Lung (tissue), 12 donors: ENCODE data around the gene SLC52A3. TPM values are rescaled to one million over a fixed set of nuclear protein-coding genes. Genes with fewer than 3 reads are reported as not detected.

Source experiments
- ATAC-seq: fragments of 200-7000 bp; cut with Tn5 transposase; one replicate; pipeline ENCODE4 v1.9.1; 2020; ENCODE audit warnings: moderate number of reproducible peaks; ENCODE audit not compliant: insufficient read depth, low FRiP score
- DNase-seq, 3 donors: peaks; one replicate each; pipeline ENCODE4 v3.0.0-alpha.2; 2013 to 2017
- H3K27ac ChIP-seq, 2 donors: one replicate each; pipeline ENCODE4 v1.5.1; 2013; ENCODE audit warnings: mild to moderate bottlenecking in 2 of 2, moderate library complexity in 2 of 2, control low read depth in 1 of 2, inconsistent platforms in 1 of 2, low read depth in 1 of 2, low read length in 1 of 2
- H3K27me3 ChIP-seq, 3 donors: one replicate each; pipeline ENCODE4 v1.5.1; 2013; ENCODE audit warnings: low read length in 2 of 3; ENCODE audit not compliant: control insufficient read depth in 3 of 3, insufficient read depth in 3 of 3
- H3K36me3 ChIP-seq, 4 donors: one replicate each; pipeline ENCODE4 v1.5.1; 2013; ENCODE audit warnings: low read length in 4 of 4, mild to moderate bottlenecking in 1 of 4, moderate library complexity in 1 of 4; ENCODE audit not compliant: control insufficient read depth in 4 of 4, insufficient read depth in 4 of 4
- H3K4me1 ChIP-seq, 5 donors: one replicate each; pipeline ENCODE4 v1.5.1; 2013; ENCODE audit warnings: low read length in 5 of 5, mild to moderate bottlenecking in 2 of 5, moderate library complexity in 1 of 5; ENCODE audit not compliant: control insufficient read depth in 5 of 5, insufficient read depth in 5 of 5
- H3K4me3 ChIP-seq: one replicate; pipeline ENCODE4 v1.5.1; 2013; ENCODE audit warnings: mild to moderate bottlenecking, control low read depth, moderate library complexity
- H3K9ac ChIP-seq, 2 donors: one replicate each; pipeline ENCODE4 v1.5.1; 2013; ENCODE audit warnings: low read length in 2 of 2, control low read depth in 1 of 2; ENCODE audit not compliant: insufficient read depth in 1 of 2
- H3K9me3 ChIP-seq, 4 donors: one replicate each; pipeline ENCODE4 v1.5.1; 2013; ENCODE audit warnings: low read length in 3 of 4, mild to moderate bottlenecking in 1 of 4, moderate library complexity in 1 of 4; ENCODE audit not compliant: control insufficient read depth in 4 of 4, insufficient read depth in 3 of 4
- CTCF ChIP-seq: IDR thresholded peaks from 2 replicates; pipeline ENCODE4 v1.5.1; 2012; ENCODE audit warnings: mild to moderate bottlenecking; ENCODE audit errors: control extremely low read depth, extremely low read depth
- WGBS, 2 donors: extraction: QIAGEN DNeasy Blood & Tissue Kit; methylation state at CpG; one replicate each; pipeline ENCODE4 v1.1.7; 2013; 5-methylcytosine and 5-hydroxymethylcytosine counted together
- polyA plus RNA-seq, 2 donors: library from polyadenylated mRNA; stranded (reverse); fragments of 200-250 nt; gene quantifications; one replicate each; pipeline ENCODE4 v1.2.1, GENCODE V29; 2013
- total RNA-seq, 2 donors: library from RNA; depleted of rRNA in 1 of 2; stranded (reverse); fragments of >200 nt in 1 of 2; gene quantifications; one replicate each; pipeline ENCODE4 v1.2.1, GENCODE V29; 2014 to 2021
- donor health status: control.
- donor health status: control.
- donor health status: Bipolar disorder and iron deficiency.
- donor health status: healthy.
- donor health status: DM: yes; HTN: yes; CAD: no.

Gene SLC52A3
- total and polyA plus RNA-seq, 4 donors: 1.4 to 2.7 (median 1.9) TPM

GRCh38 chr20:753136-753535 lies 15.2 kb downstream of the SLC52A3 start:
- ATAC-seq: no peak
- H3K4me1 ChIP-seq: peaks cover 0 to 5% (median 0%) of the 10 kb centered on the region in 5 donors
- H3K36me3 ChIP-seq: no peaks in the 10 kb centered on the region
- H3K27ac ChIP-seq: no peak overlapping the region
- 13 to 26% methylated on average over 3 of the region's 3 CpGs for WGBS, 2 donors
- no peaks in the 10 kb centered on the region for H3K9me3 ChIP-seq
- no peak overlapping the region for H3K9ac ChIP-seq
- DNase-seq: peak in 1 of 3 donors; percentile 41
- no peaks in the 10 kb centered on the region for H3K27me3 ChIP-seq
- no peak overlapping the region for H3K4me3 ChIP-seq
- no peak for TF ChIP-seq CTCF

- ATAC-seq (no peak), DNase-seq (no peak)
- no peak overlapping the region for H3K9ac ChIP-seq
- H3K4me3 ChIP-seq: no peak overlapping the region
- no peak overlapping the region for H3K27ac ChIP-seq
- H3K27me3 ChIP-seq: no peaks in the 10 kb centered on the region
- H3K36me3 ChIP-seq: no peaks in the 10 kb centered on the region
- 86 to 92% methylated on average over 5 of the region's 5 CpGs for WGBS, 2 donors
- H3K4me1 ChIP-seq: peaks cover 0 to under 1% (median 0%) of the 10 kb centered on the region in 5 donors
- no peaks in the 10 kb centered on the region for H3K9me3 ChIP-seq
- TF ChIP-seq CTCF: no peak
Observed at GRCh38 chr20:752291-752690, 16.0 kb downstream of the SLC52A3 start.

GRCh38 chr20:751761-752160 lies 16.5 kb downstream of the SLC52A3 start:
- Histone ChIP-seq H3K9me3 (no peaks in the 10 kb centered on the region), H3K9ac (no peak overlapping the region), H3K27ac (no peak overlapping the region), H3K4me3 (no peak overlapping the region), H3K4me1 (no peaks in the 10 kb centered on the region), H3K36me3 (no peaks in the 10 kb centered on the region), H3K27me3 (no peaks in the 10 kb centered on the region)
- TF ChIP-seq CTCF: no peak
- ATAC-seq: no peak
- DNase-seq: no peak
- WGBS, 2 donors: 80 to 91% methylated on average over 5 of the region's 5 CpGs

- H3K36me3 ChIP-seq: no peaks in the 10 kb centered on the region
- H3K27me3 ChIP-seq: no peaks in the 10 kb centered on the region
- no peaks in the 10 kb centered on the region for H3K4me1 ChIP-seq
- H3K9me3 ChIP-seq: peaks cover 0 to under 1% (median 0%) of the 10 kb centered on the region in 4 donors
- H3K27ac ChIP-seq: no peak overlapping the region
- H3K9ac ChIP-seq: no peak overlapping the region
- DNase-seq (no peak), ATAC-seq (no peak)
- H3K4me3 ChIP-seq: no peak overlapping the region
- WGBS, 2 donors: 85 to 96% methylated on average over 3 of the region's 3 CpGs
- TF ChIP-seq CTCF: no peak
Observed at GRCh38 chr20:750801-751200, 17.5 kb downstream of the SLC52A3 start.
